GM18907 (cell line): ENCODE measurements around the gene AK6.
"Not testable (repeated sequence)": the region's sequence is repeated elsewhere in the genome, so short reads cannot be mapped to it uniquely, and the experiment has no call there.

ENCODE experiments used
- ATAC-seq: cut with Tn5 transposase; IDR thresholded peaks from one replicate; pipeline ENCODE4 v1.9.1; 2021; ENCODE audit warnings: mild to moderate bottlenecking, moderate library complexity; ENCODE audit not compliant: unreplicated experiment

The AK6 gene

DNA sequence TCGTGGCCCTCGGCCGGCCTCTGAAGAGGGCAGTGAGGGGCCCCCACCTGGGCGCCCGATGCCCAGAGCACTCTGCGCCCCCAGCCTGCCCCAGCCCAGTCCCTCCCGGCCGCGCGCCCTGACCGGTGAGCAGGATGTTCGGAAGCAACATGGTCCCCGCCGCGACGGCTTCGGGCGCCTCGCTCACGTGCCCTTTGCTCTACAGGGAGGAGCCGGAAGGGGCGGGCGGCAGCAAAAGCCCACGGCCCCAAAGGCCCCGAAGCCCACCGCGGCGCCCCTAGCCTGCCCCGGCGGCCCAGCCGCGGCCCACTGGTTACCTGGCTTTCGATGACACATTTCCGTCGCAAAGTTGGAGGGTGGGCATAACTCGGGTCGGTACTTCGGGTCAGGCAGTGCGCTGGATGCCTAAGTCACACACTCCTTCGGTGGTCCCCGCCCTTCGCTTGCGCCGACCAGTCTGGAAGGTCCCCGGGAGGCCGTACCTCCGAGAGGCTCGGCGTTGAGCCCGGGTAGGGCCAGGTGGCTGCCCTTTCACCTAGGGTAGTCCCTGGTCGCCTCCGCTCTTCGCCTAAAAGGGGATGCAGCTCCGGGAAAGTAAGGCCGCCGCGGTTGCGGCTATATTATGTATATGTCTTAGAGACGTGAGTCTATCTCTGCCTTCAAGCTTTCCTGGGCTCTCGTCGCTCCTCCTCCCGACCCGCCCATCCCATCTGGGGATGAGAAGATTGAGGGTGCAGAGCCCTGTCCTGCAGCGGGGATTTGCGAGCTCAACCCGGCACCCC, at the start of gene AK6, which contains the start of the genes RAD17 and TAF9:
Gene AK6 (minus strand): TSS at position 181 of the 782 bp plus-strand sequence. CDS start 30 bp downstream, at position 151.
Gene RAD17 (plus strand): TSS at position 479 of the 782 bp plus-strand sequence. CDS start 2,391 bp downstream, outside the sequence.
Gene TAF9 (minus strand): TSS at position 181 of the 782 bp plus-strand sequence. CDS start 3,783 bp downstream, outside the sequence.
- peak; percentile 94 for ATAC-seq

DNA sequence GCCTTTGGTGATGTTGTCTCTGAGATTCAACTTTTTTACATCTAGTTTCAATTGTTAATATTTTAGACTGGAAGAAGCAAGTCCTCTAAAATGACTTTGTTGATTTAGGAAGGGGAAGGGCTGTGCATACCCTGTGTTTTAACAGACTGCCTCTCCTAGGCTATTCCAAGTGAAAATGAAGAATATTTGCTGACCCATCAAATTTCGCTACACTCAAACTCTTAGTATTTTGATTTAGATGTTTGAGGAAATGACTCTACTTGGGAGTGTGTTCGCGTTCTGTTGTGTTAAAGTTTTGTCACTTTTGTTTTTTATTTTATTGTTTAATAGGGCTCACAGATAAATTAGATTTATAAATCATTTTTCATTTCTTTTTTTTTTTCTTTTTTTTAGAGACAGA, 49.2 kb upstream of the AK6 start:
- ATAC-seq, result no peak

DNA sequence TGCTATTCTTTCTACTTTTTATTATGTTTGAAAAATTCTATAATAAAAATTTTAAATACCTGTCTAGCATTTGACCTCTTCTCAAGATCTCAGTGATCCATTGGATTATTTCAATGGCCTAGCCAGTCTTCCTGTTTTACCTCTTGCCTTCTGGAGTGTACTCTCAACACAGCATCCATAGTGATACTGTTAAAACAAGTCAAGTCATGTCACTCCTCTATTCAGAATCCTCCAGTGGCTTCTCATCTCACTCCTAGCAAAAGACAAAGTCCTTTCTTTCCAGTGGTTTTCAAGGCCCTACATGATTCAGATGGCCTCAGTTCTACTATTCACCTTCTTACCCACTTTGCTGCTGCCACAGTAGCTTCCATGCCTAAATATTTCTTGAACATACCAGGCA, 47.4 kb upstream of the AK6 start:
- no peak for ATAC-seq

DNA sequence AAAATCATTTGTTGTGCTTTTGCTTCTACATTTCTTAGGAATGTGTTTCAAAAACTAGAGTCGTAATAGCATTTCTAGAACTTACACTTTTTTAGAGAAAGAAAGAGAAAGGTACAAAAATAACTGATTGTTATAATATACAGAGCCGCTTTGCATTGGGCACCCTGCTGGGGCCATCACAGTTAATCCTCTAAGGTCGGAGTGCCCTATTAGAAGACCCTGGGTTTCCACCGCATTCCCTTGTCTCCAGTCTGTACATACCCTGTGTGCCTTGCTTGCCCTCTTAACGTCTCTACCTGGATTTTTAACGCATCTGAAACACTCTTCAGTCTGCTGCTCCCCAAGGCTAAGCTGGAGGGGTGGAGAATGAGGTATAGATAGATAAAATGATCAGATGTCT, 46.9 kb upstream of the AK6 start:
- ATAC-seq, result no peak

DNA sequence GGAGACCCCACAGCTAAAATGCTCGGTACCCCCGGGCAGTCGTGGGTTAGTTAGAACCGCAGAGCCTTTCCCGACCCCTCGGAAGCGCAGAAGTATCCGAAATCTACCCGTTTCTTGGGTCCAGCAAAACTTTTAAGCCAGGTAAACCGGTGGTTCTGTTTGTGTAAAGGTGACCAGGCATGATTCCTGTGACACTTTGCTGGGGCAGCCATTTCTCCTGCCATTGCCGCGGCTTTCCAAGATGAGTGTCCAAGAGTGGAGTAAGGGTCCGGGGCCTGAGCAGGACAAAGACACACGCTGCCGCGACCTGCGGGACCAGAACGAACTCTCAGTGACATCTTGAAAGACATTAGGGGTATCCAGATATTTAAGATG, 46.3 kb upstream of the AK6 start:
- ATAC-seq, result no peak

DNA sequence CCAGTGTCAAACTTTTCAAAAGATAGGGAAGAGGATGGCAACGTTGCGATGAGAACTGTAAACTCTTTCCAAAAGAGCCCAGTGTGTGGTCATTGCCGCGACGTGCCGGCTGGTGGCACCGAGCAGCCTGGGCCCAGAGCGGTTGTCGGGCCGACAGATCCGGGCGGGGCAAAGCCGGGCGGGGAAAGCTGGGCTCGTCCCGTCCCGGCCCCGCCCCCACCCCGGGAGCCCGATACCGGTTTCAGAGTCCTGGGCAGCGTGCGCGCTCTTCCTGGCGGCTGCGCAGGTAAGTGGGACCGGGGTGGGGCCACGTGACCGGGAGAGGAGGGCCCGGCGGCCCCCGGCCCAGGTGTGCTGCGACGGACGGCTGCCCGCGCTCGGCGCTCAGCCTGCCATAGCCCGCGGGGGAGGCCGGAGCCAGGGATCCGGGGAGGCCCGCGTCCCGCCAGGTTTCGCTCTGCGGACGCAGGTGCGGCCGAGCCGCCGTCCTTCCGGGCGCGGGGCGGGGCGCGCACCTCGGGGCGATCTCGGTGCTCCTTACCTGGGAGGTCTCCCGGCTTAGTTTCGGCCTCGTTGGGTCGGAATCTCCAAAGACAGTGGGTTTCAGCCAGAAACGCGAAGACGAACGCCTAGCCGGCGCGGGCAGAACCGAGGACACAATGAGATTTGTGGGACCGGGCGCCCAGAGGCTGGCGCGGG, 45.7 kb upstream of the AK6 start, which contains the start of gene MARVELD2:
Gene MARVELD2 (plus strand): TSS at position 232 of the 699 bp plus-strand sequence. CDS start 4,270 bp downstream, outside the sequence.
- peak; percentile 58 for ATAC-seq

DNA sequence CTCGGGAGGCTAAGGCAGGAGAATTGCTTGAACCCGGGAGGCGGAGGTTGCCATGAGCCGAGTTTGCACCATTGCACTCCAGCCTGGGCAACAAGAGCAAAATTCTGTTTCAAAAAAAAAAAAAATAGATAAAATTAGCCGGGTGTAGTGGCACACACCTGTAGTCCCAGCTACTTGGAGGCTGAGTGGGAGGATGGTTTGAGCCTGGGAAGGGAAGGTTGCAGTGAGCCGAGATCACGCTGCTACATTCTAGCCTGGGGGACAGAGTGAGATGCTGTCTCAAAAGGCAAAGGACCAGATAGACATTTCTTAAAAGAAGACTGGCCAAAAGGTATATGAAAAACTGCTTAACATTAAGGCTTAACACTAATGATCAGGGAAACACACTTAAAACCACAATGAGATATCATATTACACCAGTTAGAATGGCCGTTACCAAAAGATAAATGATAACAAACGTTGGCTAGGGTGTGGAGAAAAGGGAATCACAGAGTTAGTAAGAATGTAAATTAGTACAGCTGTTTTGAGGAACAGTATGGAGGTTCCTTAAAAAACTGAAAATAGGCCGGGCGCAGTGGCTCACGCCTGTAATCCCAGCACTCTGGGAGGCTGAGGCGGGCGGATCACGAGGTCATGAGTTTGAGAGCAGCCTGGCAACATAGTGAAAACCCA, 35.5 kb upstream of the AK6 start:
- ATAC-seq, result no peak

DNA sequence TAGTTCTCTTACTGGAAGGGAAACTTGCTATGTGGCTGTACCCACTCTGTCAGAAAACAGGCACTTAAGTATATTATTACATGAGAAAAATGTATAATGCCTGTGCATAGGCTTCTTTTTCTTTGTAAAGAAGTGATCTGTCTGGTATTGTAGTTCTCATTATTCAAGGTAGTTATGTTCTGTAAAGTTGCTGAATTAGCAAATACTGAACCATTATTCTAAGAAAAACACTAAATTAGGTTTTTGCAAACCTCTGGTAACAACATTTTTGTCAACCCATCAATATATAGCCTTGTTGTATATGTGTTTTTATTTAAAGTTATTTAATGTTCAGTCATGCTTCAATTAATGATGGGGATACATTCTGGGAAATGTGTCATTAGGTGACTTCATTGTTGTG, 9.1 kb upstream of the AK6 start:
- no peak for ATAC-seq

DNA sequence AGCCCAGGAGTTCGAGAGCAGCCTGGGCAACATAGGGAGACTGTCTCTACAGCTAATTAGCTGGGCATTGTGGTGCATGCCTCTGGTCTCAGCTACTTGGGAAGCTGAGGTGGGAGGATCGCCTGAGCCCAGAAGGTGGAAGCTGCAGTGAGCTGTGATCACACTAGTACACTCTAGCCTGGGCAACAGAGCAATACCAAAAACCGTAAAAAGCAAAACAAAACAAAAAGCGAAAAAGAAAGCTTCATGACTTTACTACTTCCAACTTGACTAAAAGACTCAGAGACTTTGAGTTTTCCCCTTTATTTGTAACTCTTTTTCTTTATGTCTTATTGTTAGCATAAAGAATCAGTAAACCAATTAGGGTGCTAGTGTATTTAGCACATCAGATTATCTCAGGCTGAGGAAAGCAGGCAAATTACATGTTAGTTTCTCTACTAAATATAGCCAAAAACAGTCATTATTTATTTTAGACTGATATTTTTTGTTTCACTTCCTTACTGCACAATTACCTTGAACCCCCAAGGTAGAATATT, 5.7 kb upstream of the AK6 start:
- peak; percentile 67 for ATAC-seq

DNA sequence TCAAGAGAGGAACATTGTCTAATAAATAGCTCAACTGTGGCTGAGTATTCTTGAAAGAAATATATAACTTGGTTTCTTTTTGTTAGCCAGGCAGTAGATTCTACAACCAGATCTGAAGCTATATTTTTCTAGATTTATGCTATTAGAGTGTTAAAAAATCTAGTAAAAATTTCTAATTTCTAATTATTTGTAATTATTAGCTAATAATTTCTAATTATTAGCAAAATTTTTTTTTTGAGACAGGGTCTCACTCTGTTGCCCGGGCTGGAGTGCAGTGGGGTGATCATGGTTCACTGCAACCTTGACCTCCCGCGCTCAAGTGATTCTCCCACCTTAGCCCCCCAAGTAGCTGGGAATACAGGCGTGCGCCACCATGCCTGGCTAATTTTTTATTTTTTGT, 3.1 kb upstream of the AK6 start:
- ATAC-seq, result no peak

DNA sequence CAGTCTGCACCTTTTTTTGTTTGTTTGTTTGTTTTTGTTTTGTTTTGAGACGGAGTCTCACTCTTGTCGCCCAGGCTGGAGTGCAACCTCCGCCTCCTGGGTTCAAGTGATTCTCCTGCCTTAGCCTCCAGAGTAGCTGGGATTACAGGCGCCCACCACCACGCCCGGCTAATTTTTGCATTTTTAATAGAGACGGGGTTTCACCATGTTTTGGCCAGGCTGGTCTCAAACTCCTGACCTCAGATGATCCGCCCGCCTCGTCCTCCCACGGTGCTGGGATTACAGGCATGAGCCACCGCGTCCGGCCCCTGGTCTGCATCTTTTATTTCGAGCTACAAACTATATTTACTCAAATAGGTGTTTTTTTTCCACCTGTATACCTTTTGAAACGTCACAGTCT, 1.0 kb upstream of the AK6 start:
- not testable (repeated sequence) for ATAC-seq

DNA sequence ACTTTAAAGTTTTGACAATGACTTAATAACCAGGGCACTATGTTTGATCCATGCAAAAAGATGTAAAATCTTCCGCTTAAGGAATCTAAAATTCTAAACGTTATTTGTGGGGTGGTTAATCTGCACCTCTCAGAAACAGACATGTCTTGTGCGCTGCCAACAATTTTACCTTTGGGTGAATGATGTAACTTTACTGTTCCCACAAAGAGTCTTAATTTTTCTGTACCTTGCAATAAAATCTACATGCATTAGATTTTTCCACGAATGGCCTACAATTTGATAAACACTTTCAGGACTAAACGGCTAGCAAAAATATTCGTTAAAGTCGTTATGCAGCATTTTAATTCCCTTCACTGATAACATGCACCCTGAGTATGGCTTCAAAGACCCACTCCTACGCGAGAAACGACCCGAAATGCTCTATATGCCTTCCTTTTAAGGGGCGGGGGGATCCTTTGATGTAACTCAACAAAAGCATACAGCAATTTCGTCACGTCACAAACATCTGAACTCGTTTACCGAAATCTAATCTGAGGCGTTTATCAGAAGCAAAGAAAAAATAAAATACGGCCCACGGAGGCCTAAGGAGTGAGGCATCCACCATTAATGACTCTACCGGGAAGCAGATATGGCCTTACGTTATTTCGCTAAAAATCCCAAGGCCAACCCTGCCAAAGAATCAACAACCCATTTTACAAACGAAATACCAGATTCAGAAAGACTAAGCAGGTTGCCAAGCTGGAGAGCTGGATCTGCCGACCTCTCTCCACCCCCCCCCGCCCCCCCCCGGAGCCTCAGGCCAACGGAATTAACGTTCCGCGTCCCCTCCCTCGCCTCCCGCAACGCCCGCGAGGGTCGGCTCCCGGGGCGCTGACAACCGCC, 621 bp downstream of the AK6 start:
- ATAC-seq, result no peak

DNA sequence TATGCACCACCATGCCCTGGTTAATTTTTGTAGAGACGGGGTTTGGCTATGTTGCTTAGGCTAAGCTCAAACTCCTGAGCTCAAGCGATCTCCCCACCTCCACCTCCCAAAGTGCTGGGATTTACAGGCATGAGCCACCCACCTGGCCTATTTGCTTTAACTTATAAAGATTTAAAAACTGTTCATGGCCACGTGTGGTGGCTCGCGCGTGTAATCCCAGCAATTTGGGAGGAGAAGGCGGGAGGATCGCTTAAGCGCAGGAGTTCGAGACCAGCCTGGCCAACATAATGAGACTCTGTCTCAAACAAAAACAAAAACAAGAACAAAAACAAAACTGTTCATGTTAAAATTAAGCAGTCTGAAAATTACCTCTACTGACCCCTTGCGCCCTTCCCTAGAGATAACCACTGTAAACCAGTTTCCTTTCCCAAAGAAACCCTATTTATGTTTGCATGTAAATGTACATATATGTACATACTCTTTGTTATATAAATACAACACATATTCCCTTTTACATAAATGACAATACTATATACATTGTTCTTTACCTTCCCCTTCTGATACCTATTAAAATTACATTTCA, 1.5 kb downstream of the AK6 start:
- no peak for ATAC-seq

DNA sequence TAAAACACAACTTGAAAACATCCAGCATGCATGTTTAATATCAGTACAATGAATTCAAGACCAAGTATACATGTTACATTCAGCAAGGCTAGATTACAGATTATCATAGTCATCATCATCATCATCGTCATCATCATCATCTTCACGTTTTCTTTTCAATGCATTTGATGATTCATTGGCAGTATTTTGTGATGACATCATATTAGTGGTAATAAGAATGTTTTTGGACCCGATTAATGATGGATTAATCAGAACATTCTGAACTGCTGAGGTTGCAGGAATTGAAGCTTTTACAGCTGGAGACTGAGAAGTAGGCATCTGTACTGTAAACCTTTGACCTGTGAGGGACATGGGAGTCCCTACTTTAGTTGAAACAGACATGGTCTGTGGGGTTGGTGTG, 4.5 kb downstream of the AK6 start:
- ATAC-seq, result no peak

DNA sequence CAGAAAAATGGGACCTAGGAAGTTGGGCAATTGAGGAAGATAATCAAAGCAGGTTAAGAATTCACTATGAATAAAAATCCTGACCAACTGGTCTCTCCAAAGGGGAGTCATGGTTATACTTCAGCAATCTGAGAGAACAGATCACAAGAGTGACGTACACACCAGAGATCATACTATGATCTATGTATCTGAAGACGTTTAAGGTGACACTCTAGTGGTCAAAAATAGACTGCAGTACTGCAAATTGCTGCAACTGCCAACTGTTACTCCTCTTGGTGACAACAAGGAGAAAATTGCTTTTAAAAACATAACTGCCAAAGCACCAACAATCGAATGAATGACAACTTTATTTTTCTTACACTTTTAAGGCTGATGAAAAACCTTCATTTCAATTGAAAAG, 4.9 kb downstream of the AK6 start:
- no peak for ATAC-seq

DNA sequence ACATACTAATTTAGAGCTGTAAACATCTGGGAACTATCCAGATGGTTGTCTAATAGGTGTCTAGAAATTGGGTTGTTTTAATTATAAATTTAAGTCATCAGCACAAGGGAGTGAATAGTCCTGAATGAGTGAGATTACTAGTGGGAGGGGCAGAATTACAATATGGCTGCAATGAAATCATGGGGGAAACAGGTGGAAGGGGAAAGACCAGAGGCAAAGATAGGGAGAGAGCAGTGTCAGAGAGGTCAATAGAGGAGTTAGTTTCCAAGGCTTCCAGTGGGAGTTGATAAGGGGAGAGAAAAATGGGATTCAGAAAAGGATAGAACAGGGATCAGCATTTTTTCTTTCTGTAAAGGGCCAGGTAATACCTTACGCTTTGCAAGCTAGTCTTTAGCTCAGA, 8.9 kb downstream of the AK6 start:
- no peak for ATAC-seq

DNA sequence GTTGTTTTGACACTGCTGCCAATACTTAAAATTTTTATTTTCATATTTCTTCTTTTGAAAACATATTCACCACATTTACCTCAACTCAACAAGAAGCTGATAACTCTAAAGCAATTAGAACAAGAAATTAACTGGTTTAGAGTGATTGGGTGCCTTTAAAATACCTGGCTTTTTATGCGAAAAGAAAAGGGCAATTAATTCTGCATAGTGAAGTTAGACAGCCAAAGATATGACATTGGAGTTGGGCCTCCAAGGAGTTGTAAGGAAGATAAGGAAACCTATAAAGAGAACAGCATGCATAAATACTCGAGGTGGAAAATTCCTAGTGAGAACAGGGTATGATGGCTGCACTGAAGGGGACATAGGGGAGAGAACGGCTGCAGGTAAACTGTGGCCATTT, 9.6 kb downstream of the AK6 start:
- no peak for ATAC-seq

DNA sequence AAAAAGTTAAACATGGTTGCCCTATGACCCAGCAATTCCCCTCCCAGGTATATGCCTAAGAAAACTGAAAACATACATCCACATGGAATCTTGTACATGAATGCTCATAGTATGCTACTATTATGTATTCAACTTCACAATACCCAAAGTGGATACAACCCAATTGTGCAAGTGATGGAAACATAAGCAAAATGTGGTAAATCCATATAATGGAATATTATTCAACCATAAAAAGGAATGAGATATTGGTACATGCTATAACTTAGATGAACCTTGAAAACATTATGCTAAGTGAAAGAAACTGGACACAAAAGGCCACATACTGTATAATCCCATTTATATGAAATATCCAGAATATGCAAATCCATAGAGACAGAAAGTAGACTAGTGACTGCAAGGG, 18.7 kb downstream of the AK6 start:
- no peak for ATAC-seq

DNA sequence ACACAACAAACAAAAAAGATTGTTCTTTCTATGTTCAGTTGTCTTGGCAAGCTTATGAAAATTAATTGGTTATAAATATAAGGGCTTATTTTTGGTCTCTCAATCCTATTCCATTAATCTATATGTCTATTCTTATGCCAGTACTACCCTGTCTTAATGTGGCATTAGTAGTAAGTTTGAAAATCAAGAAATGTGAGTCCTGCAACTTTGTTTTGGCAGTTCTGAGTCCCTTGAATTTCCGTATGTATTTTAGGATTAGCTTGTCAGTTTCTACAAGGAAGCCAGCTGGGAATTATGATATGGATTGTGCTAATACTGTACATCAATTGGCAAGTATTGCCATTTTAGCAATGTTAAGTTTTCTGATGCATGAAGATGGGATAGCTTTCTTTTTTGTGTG, 26.2 kb downstream of the AK6 start:
- no peak for ATAC-seq
